Left lung (tissue), 10 donors: ENCODE data around the gene MYBPC2. TPM values are rescaled to one million over a fixed set of nuclear protein-coding genes. Genes with fewer than 3 reads are reported as not detected.

Experiments
- ATAC-seq: fragments of 200-7000 bp; cut with Tn5 transposase; one replicate; pipeline ENCODE4 v1.9.1; 2020; ENCODE audit warnings: moderate library complexity
- DNase-seq, 4 donors: peaks; one replicate each; pipeline ENCODE4 v3.0.0-alpha.2; 2013 to 2020
- H3K27ac ChIP-seq, 2 donors: fragments of 200-600 bp; sonication (generic) in 1 of 2; one replicate each; pipeline versions ENCODE4 v1.5.0 to v1.8.0; 2020 to 2021
- H3K27me3 ChIP-seq, 2 donors: fragments of 200-600 bp; sonication (generic) in 1 of 2; one replicate each; pipeline versions ENCODE4 v1.5.0 to v1.8.0; 2020 to 2021
- H3K36me3 ChIP-seq, 2 donors: fragments of 200-600 bp; sonication (generic) in 1 of 2; one replicate each; pipeline versions ENCODE4 v1.5.0 to v1.8.0; 2020 to 2021
- H3K4me1 ChIP-seq, 2 donors: fragments of 200-600 bp; one replicate each; pipeline ENCODE4 v1.8.0; 2021
- H3K4me3 ChIP-seq, 2 donors: fragments of 200-600 bp; sonication (generic) in 1 of 2; one replicate each; pipeline versions ENCODE4 v1.5.0 to v1.8.0; 2020 to 2021; ENCODE audit warnings: mild to moderate bottlenecking in 1 of 2
- H3K9me3 ChIP-seq, 2 donors: fragments of 200-600 bp; sonication (generic) in 1 of 2; one replicate each; pipeline versions ENCODE4 v1.5.0 to v1.8.0; 2020 to 2021
- intact Hi-C, 2 donors: fragments of 100-400 bp; cut with DNase I; formaldehyde crosslinking; loops; one replicate each; pipeline versions ENCODE4 v1.11.2 to v1.14.2; 2022
- polyA plus RNA-seq, 6 donors: library from polyadenylated mRNA; unstranded; fragments of 120-200 nt; gene quantifications; one replicate each; pipeline ENCODE4 v1.2.1, GENCODE V29; 2013; ENCODE audit not compliant: insufficient read length in 6 of 6
- total RNA-seq, 2 donors: library from RNA; stranded (reverse); fragmentation: NEBNext Ultra II Directional; extraction: Animal tissue kit (Norgen Biotek cat#: 25700); gene quantifications; one replicate each; pipeline ENCODE4 v1.2.1, GENCODE V29; 2021
- TF ChIP-seq, protein P1 (sequence below), 2 donors: fragments of 200-600 bp; sonication (generic) in 1 of 2; IDR thresholded peaks; one replicate each; pipeline versions ENCODE4 v1.5.0 to v1.8.0; 2021; ENCODE audit warnings: antibody characterized with exemption in 2 of 2
- donor health status: DM: no; HTN: yes; CAD: no.
- donor health status: DM: no; HTN: no; CAD: no.

The MYBPC2 gene
- total and polyA plus RNA-seq, 8 donors: 0.06 to 0.70 (median 0.21) TPM; not detected in 2

- Histone ChIP-seq H3K9me3 (no peaks in the 10 kb centered on the region), H3K27ac (no peak overlapping the region), H3K27me3 (no peaks in the 10 kb centered on the region), H3K4me3 (no peak overlapping the region), H3K36me3 (peaks cover 0 to 10% of the 10 kb centered on the region in 2 donors), H3K4me1 (peaks cover 7 to 9% of the 10 kb centered on the region in 2 donors)
- DNase-seq (peak in 1 of 4 donors; percentile 66), ATAC-seq (no peak)
- intact Hi-C loops: no loop called here
- TF ChIP-seq, protein P1, sequence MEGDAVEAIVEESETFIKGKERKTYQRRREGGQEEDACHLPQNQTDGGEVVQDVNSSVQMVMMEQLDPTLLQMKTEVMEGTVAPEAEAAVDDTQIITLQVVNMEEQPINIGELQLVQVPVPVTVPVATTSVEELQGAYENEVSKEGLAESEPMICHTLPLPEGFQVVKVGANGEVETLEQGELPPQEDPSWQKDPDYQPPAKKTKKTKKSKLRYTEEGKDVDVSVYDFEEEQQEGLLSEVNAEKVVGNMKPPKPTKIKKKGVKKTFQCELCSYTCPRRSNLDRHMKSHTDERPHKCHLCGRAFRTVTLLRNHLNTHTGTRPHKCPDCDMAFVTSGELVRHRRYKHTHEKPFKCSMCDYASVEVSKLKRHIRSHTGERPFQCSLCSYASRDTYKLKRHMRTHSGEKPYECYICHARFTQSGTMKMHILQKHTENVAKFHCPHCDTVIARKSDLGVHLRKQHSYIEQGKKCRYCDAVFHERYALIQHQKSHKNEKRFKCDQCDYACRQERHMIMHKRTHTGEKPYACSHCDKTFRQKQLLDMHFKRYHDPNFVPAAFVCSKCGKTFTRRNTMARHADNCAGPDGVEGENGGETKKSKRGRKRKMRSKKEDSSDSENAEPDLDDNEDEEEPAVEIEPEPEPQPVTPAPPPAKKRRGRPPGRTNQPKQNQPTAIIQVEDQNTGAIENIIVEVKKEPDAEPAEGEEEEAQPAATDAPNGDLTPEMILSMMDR (IDR thresholded peaks at IDR 0.05): no peak
These were observed 74.7 kb downstream of the MYBPC2 start for GRCh38 chr19:50507376-50507775.

- no peak overlapping the region for H3K27ac ChIP-seq
- peaks cover 7 to 9% of the 10 kb centered on the region in 2 donors for H3K4me1 ChIP-seq
- H3K36me3 ChIP-seq: peaks cover 0 to 10% of the 10 kb centered on the region in 2 donors
- H3K9me3 ChIP-seq: no peaks in the 10 kb centered on the region
- DNase-seq: peak in 1 of 4 donors; percentile 39
- H3K27me3 ChIP-seq: peaks cover 0 to 5% of the 10 kb centered on the region in 2 donors
- no peak for ATAC-seq
- intact Hi-C loops: no loop called here
- TF ChIP-seq, protein P1 (IDR thresholded peaks at IDR 0.05): no peak
- H3K4me3 ChIP-seq: no peak overlapping the region
These were observed 76.1 kb downstream of the MYBPC2 start for GRCh38 chr19:50508843-50509190.

- intact Hi-C loops: no loop called here
- ATAC-seq: no peak
These were observed 76.7 kb downstream of the MYBPC2 start for GRCh38 chr19:50509366-50509765.

DNA sequence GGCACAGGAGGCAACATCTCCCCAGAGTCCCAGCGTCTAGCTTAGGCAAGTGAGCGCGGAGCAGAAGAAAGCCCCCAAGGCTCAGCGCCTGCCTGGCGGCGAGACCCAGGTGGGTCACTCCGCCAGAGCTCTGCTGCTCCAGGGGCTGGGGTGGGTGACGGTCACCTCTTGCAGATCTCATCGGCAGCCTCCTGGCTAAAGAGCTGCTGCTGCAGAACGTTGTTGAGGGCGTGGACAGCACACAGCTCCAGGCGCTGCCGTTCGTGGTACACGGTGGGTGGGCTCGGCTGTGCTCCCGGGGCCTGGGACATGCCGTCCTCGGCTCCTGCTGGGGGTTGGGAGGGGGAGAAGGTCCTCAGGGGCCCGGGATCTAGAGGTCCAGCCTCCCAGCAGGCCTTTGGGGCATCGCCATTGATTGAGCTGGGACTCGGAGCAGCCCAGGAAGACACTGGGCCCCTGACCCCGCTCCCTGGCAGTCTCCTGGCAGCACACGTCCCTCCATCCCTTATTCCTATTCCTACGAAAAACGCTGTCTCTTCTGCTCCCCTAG is 77.5 kb downstream of the MYBPC2 start:
- intact Hi-C loops: no loop called here
- H3K27ac ChIP-seq: peak overlapping the region in 1 of 2 donors; percentile 86
- DNase-seq: peak in 2 of 4 donors; percentile 35 to 79

More at GRCh38 chr19:50509366-50509765, 76.7 kb downstream of the MYBPC2 start:
- H3K4me3 ChIP-seq: no peak overlapping the region
- no peak overlapping the region for H3K27ac ChIP-seq
- peaks cover 0 to 10% of the 10 kb centered on the region in 2 donors for H3K27me3 ChIP-seq
- peak in 2 of 4 donors; percentile 21 to 48 for DNase-seq
- peaks cover 0 to 10% of the 10 kb centered on the region in 2 donors for H3K36me3 ChIP-seq
- peaks cover 7 to 9% of the 10 kb centered on the region in 2 donors for H3K4me1 ChIP-seq
- no peaks in the 10 kb centered on the region for H3K9me3 ChIP-seq
- TF ChIP-seq, protein P1 (IDR thresholded peaks at IDR 0.05): no peak

DNA sequence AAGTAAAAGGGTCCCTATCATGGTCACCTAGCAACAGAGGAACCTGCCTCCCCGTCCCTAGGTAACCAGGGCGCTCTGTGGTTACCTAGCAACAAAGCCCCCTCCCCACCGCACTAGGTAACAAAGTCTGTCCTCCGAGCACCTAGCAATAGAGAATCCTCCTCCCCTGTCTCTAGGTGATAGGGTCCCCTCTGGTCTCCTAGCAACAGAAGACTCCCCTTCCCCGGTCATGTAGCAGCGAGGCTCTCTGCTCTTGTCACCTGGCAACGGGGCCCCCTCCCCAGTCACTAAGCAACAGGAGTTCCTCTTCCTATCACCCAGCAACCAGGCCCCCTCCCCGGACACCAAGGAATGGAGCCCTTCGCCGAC is 78.0 kb downstream of the MYBPC2 start:
- peak overlapping the region; percentile 65 to 69 for H3K4me3 ChIP-seq
- peaks cover 7 to 9% of the 10 kb centered on the region in 2 donors for H3K4me1 ChIP-seq
- ATAC-seq (no peak), DNase-seq (no peak)
- H3K36me3 ChIP-seq: peaks cover 0 to 8% of the 10 kb centered on the region in 2 donors
- H3K27ac ChIP-seq: peak overlapping the region; percentile 67 to 86
- intact Hi-C loops: no loop called here
- peaks cover 0 to 23% of the 10 kb centered on the region in 2 donors for H3K27me3 ChIP-seq
- H3K9me3 ChIP-seq: no peaks in the 10 kb centered on the region
- TF ChIP-seq, protein P1 (IDR thresholded peaks at IDR 0.05): no peak

More for the DNA sequence above, 77.5 kb downstream of the MYBPC2 start:
- H3K9me3 ChIP-seq: no peaks in the 10 kb centered on the region
- peaks cover 7 to 9% of the 10 kb centered on the region in 2 donors for H3K4me1 ChIP-seq
- TF ChIP-seq, protein P1 (IDR thresholded peaks at IDR 0.05): no peak
- H3K27me3 ChIP-seq: peaks cover 0 to 18% of the 10 kb centered on the region in 2 donors
- H3K4me3 ChIP-seq: peak overlapping the region; percentile 65 to 69
- H3K36me3 ChIP-seq: peaks cover 0 to 10% of the 10 kb centered on the region in 2 donors
- ATAC-seq: no peak
